Loucy (cell line): ENCODE measurements around the gene USP53.
"Not testable (repeated sequence)": the region's sequence is repeated elsewhere in the genome, so short reads cannot be mapped to it uniquely, and the experiment has no call there.

Experiments
- EZH2phosphoT487 ChIP-seq: fragments of 200-600 bp; IDR thresholded peaks from 2 replicates; pipeline ENCODE4 v1.6.1; 2018; ENCODE audit warnings: antibody characterized with exemption, mild to moderate bottlenecking, moderate library complexity, borderline replicate concordance
- TF ChIP-seq, protein P1 (sequence below): fragments of 200-600 bp; sonication (generic); conservative IDR thresholded peaks from 2 replicates; pipeline ENCODE4 v1.5.1; 2014; ENCODE audit warnings: mild to moderate bottlenecking, antibody characterized with exemption, low read length

DNA sequence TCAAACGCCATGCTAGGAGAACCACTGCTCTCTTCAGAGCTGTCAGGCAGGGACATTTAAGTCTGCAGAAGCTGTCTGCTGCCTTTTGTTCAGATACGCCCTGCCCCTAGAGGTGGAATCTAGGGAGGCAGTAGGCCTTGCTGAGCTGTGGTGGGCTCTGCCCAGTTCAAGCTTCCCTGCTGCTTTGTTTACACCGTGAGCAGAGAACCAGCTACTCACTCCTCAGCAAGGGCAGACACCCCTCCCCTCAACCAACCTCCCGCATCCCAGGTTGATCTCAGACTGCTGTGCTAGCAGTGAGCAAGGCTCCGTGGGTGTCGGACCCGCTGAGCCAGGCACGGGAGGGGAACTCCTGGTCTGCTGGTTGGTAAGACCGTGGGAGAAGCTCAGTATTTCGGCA lies 42.7 kb downstream of the USP53 start:
- TF ChIP-seq, protein P1, sequence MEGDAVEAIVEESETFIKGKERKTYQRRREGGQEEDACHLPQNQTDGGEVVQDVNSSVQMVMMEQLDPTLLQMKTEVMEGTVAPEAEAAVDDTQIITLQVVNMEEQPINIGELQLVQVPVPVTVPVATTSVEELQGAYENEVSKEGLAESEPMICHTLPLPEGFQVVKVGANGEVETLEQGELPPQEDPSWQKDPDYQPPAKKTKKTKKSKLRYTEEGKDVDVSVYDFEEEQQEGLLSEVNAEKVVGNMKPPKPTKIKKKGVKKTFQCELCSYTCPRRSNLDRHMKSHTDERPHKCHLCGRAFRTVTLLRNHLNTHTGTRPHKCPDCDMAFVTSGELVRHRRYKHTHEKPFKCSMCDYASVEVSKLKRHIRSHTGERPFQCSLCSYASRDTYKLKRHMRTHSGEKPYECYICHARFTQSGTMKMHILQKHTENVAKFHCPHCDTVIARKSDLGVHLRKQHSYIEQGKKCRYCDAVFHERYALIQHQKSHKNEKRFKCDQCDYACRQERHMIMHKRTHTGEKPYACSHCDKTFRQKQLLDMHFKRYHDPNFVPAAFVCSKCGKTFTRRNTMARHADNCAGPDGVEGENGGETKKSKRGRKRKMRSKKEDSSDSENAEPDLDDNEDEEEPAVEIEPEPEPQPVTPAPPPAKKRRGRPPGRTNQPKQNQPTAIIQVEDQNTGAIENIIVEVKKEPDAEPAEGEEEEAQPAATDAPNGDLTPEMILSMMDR = not testable (repeated sequence)
- not testable (repeated sequence) for TF ChIP-seq EZH2phosphoT487
